NCI-H345 treated with DMSO at 0.1 percent for 48 hours (cell line): Measurements from ENCODE around the gene RITA1.
"Not testable (repeated sequence)": the region's sequence is repeated elsewhere in the genome, so short reads cannot be mapped to it uniquely, and the experiment has no call there.

Experiments
- DNase-seq: peaks from one replicate; lab custom pipeline; 2025; ENCODE audit not compliant: unreplicated experiment; lab: John Stamatoyannopoulos, UW

The RITA1 gene

GRCh38 chr12:113201187-113202177, 16.0 kb downstream of the RITA1 start:
- no peak for DNase-seq

GRCh38 chr12:113202300-113203075, 17.0 kb downstream of the RITA1 start:
- no peak for DNase-seq

GRCh38 chr12:113203852-113204760, 18.6 kb downstream of the RITA1 start:
- DNase-seq = no peak

- DNase-seq = no peak
Measured at GRCh38 chr12:113204804-113205203, 19.3 kb downstream of the RITA1 start.

GRCh38 chr12:113206802-113207201, 21.3 kb downstream of the RITA1 start:
- DNase-seq = not testable (repeated sequence)

GRCh38 chr12:113207613-113208040, 22.1 kb downstream of the RITA1 start:
- no peak for DNase-seq

- DNase-seq = no peak
Measured at GRCh38 chr12:113208041-113208934, 22.8 kb downstream of the RITA1 start.

GRCh38 chr12:113211160-113211559, 25.6 kb downstream of the RITA1 start:
- DNase-seq = no peak

GRCh38 chr12:113214895-113215400, 29.4 kb downstream of the RITA1 start:
- no peak for DNase-seq

GRCh38 chr12:113216027-113216426, 30.5 kb downstream of the RITA1 start:
- DNase-seq = no peak

GRCh38 chr12:113220593-113221180, 35.2 kb downstream of the RITA1 start:
- DNase-seq = peak; percentile 60

- peak; percentile 99 for DNase-seq
Measured at GRCh38 chr12:113221181-113221996, 35.9 kb downstream of the RITA1 start, which contains the start of gene TPCN1. TSS of gene TPCN1 (plus strand) at chr12:113221464. CDS start at chr12:113226853, 5,389 bp downstream.

GRCh38 chr12:113221997-113222729, 36.6 kb downstream of the RITA1 start:
- DNase-seq = no peak

- DNase-seq = peak; percentile 50
Measured at GRCh38 chr12:113222730-113223531, 37.4 kb downstream of the RITA1 start.

GRCh38 chr12:113224955-113225354, 39.4 kb downstream of the RITA1 start:
- no peak for DNase-seq

GRCh38 chr12:113226696-113227568, 41.4 kb downstream of the RITA1 start:
- DNase-seq = no peak
